LHCN-M2 (cell line): ENCODE results near the gene IMPG2. TPM values are rescaled to one million over a fixed set of nuclear protein-coding genes. Genes with fewer than 3 reads are reported as not detected.
A peak's percentile ranks its signal among the peaks of the same experiment; 100 is the strongest.

Experiments used
- DNase-seq: peaks from one replicate; pipeline ENCODE4 v3.0.0-alpha.2; 2012; ENCODE audit warnings: low read depth
- total RNA-seq: library from RNA; depleted of rRNA; stranded (reverse); fragments of >200 nt; gene quantifications from 2 replicates; pipeline ENCODE4 v1.2.3, GENCODE V29; 2014

IMPG2 gene
- total RNA-seq, 1 experiment from 2014 or later: 0.23 TPM

DNA sequence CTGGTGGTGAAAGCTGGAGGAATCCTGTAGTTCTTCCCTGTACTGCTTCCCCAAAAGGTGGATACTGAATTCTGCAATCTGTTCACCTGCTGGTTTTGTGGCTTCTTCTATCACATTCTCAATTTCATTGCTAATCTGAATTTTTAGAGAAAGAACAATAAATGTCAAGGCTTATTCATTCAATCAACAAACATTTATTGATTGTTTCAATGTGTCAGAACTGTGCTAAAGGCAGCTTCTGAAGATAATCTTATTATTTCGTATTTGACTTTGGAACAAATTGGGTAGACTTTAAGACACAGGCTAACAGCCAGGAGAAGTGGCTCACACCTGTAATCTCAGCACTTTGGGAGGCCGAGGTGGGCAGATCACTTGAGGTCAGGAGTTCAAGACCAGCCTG lies 46.8 kb downstream of the IMPG2 start:
- DNase-seq: no peak

DNA sequence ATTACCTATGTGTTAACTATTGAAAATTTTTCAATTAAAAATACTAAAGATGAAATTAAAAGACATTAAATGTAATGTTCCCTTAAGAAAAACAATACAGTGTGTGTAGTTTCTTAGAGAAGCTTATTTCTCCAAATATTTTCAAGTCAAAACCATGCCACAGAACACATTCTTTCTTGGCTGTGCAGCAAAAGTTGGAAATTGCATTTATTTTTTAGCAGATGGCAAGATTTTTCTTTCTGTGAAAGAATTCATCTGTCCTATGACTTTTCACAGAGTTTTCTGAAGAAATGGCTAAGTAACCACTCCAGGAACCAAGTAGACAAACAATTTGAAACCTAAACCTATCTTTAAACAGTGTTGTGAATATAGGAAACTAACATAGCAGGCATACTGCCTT lies 47.2 kb downstream of the IMPG2 start:
- DNase-seq: no peak

DNA sequence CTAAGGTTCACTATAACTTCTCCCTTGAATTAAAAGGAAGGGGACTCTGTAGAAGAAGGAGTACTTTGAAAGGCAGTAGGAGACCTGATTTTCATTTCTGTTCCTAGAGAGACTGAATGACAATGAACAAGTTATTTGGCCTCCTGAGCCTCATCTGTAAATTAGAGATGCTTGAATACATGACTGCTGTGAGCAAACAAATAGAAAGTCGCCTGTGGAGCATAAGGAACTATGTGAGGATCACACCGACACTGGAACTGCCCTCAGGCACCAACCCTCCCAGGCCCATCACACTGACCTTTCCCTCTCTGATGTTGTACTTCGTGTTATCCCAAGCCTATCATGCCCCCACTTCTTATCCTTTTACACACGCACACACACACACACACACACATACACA lies 48.6 kb downstream of the IMPG2 start:
- DNase-seq: no peak

DNA sequence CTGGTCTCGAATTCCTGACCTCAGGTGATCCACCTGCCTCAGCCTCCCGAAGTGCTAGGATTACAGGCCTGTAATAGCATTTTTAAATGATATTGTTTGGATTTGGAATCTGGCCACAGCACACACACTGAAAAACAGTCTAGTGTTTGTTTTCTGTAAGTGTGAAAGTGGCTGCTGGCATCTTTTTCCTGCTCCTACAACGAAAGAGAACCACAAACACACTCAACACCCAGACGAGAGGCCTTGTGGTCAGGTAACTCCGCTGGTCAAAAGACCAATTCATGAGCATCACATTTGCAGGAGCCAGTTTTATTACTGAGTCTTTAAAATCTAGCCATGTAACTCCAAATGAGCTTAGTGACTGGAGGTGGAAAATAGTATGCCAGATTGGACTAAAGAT lies 50.2 kb downstream of the IMPG2 start:
- no peak for DNase-seq

DNA sequence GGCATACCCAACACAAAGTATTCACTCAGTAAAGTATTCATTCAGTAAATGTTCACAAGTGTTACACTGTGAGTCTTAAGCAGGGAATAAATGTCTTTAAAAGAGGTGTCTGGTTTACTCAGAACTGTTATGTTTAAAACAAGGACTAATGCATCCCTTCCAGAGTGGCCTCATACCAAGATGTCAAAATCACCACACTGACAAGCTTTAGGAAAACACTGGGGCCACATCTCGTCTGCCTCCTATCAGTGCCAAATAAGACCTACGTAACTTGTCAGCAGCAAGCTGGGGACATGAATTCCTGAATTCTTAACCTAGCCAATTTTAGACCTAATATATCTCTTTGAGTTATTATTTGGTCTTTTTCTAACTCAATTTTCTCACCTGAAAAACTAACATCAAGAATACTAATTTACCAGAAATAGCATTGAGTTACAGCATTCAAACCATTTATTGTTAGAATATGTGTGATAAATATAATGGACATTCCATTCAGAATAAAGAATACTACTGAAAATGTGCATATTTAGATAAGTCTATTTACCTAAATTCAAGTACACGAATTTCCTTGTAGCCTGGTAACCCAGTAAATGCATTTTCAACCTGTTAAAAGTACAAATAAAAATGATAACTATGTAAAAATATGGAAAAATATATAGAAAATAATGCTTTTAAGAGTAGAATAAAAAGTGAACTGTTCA lies 51.3 kb downstream of the IMPG2 start:
- DNase-seq: no peak

DNA sequence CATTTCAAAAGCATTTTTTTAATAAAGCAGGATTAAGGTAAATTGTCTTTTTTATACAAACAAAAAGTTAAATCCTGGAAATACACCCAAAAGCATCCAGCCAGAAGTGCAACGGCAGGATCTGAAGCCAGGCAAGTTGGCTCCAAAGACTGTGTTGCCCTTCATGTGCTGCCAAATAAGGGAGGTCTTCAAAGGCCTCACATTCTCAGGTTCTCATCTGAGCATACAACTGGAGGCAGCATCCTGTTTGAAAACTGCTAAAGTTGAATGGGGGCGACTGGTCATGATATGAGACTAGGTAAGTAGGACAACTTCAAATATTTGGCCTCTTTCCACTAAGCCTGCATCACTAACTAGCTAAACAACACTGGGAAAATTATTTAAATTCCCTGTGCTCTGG lies 52.2 kb downstream of the IMPG2 start:
- no peak for DNase-seq

DNA sequence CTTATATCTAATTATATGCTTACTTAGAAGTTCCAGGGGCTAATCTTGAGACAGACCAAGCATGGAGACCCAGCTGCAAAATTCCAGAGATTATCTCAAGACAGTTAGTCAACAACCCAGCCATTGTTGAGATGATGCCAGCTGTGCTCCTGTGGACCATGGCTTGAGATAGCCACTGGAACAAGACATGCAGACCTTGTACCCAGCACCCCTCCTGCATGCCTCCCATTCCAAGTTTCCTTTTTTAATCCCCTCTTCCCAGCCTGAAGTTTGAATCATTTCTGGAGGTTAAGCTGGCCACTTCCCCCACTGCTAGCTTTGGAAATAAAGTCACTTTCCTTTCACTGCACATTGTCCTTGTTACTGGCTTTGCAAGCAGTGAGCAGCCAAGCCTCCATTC lies 53.8 kb downstream of the IMPG2 start:
- no peak for DNase-seq

DNA sequence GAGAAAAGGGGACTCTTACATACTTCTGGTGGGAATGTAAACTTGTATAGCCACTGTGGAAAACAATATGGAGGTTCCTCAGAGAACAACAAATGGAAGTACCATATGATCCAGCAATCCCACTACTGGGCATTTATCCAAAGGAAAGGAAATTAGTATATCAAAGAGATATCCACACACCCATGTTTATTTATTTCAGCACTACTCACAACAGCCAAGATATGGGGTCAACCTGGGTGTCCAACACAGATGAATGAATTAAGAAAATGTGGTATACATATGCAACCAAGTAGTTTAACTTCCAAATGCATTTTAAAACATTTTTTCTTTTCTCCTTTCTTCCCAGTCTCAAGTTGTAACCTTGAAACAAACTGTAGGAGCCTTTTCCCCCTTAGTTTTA lies 54.3 kb downstream of the IMPG2 start:
- no peak for DNase-seq

DNA sequence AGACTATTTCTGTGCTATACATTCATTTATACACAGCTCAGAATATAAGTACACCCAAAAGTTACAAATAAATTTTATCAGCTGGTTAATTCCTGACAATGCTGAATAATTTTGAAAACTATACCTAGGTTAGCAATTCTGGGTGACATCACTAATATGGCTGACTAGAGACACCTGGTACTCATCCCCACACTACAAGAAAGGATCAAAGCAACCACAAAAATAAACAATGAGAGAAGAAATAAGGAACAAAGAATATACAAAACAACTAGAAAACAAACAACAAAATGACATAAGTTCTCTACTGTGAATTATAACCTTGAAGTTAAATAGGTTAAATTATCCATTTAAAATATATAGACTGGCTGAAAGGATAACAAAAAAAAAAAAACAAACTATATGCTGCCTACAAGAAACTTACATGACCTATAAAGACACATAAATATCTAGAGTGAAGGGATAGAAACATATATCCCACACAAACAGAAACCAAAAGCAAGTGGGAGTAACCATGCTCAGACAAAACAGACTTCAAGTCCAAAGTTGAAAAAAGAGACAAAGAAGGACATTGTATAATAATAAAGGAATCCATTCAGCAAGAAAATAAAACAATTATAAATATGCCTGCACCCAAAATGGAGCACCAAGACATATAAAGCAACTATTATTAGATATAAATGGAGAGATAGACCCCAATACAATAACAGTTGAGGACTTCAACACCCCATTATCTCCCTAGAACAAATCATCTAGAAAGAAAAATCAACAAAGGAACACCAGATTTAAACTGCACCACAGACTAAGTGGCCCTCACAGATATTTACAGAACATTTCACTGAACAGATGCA lies 57.8 kb downstream of the IMPG2 start:
- no peak for DNase-seq

DNA sequence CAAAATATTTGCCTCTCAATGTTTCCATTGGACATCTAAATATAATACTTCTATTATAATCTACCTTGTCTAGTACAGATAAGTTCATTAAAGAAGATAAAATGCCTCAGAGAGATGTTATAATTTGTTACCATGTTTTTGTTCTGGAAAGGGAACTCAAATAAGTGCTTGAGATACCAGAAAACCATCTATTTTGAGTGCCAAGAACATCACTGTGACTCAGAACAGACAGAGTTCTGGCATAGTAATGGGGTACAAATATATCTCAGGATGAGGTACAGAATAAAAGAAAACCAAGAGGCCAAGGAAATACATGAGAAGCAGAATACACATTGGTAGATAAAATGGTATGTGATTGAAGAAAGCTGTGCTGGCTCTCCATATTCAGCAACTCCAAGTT lies 58.9 kb downstream of the IMPG2 start:
- DNase-seq: peak; percentile 39

DNA sequence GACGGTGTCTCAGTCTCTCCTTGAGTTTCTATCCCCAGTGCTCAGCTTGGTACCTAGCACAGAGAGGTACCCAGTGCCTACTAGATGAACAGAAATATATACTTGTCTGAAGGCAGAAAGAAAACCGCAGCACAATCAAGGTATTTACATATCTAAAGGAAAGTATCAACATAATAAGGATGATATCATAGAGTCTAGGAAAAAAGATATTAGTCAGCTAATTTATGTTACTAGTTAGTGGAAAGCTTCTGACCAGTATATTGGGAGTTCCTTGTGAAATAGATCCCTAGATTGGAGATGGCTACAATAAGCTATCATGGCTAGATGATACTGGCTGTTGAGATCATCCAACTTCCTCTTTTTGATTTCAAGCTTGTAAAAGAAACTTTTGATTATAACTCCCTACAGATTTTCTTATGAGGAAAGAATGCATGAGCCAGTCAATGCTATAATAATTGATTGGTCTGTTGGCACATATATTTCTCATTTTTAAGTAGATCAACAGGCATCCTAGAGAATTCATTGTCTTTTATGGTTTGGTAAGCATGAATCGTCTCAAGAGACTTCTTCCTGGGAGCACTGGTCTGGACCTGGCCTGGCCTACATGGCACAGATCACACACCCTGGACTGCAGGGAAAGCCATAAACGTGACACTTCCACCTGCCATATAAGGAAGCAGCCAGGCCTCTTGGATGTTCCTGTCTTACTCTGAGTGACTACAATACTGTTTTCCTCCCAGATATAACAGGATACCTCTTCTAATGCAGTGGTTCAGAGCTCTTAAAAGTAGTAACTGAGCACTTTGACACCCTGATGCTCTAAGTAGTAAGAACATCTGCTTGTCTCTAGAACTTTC lies 60.7 kb downstream of the IMPG2 start:
- DNase-seq: no peak

DNA sequence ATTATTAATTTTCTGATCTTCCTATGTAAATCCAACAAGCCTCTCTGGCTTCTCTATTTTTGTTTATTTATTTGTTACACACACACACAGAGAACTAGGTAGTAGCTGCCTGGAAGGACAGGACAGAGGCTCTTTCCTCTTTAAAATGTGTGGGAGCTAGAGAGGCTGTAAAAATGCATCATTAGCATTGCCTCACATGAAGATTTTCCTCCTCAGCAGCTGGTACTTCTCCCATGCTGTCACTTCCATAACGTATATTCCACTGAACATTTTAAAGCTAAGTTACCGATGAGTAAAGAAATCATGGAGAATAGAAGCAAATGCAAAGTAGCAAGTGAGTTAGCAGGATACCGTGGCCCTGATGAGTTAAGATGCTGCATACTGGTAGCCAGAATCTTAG lies 63.9 kb downstream of the IMPG2 start:
- no peak for DNase-seq

DNA sequence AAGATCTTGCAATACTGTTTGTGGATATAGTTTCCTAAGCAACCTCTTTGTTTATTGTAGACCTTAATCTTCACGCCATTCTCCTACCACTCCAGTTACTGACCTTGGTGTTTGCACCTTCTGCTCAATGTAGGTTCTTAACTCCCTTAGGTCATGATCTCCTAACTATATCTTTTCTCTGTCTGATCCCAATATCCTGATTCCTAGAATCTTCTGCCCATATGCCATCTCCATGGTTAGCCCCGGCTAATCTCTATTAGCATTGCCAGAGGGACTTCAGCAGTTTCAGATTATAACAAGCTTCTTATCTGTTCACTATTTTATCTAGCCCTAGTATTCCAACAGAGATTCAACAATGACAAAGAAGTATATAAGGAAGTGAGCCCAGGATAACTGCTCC lies 64.9 kb downstream of the IMPG2 start:
- DNase-seq: no peak

DNA sequence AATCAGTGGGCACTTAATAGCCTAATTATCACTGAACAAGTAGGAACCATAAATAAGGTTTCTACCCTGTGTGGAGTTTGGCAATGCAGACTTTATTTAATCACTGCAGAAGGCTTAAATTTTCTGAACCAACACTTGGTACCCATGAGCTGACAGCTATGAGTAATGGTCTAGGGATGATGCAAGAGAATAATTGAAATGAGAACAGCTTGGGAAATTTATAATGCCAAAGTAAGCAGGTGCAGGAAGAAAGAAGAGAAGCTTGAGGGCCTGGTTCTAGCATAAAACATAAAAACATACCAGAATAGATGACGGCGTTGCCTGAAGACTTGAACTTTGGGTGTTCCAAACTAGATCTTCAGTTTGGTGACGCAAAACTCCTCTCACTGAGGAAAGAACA lies 67.0 kb downstream of the IMPG2 start:
- DNase-seq: peak; percentile 51

DNA sequence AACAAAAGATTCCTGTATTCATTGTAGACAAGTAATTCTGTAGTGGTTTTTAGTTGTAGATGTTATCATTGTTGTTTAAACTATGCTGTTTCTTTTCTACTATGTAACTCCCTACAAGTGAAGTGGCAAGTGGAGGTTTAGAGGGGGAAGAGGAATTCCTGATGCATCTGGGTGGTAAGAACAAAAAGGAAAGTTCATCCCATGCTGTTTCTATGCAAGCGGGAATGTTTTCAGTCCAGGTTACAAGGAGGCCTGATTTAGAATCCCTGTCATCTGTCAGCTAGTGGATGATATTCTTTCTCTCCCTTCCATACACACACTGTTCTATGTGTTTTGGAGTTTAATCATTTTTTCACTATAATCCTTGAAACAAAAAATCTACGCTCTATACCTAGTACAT lies 67.4 kb downstream of the IMPG2 start:
- DNase-seq: no peak

DNA sequence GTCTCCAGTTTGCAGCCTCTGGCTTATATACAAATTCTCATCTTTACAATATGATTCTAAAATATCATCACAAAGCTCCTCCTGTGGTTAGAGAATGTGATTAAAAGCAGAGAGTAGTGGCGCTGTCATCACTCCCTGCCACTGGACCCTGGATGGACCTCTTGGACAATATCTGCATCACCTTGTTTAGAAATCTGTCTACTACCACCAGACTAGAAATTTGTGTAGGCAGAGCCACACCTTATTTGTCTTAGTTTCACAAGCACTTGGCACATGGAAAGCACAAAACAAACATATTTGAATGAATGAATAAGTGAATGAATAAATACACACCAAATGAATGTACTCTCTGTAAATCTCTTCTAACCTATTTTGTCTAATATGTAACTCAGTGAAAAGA lies 68.1 kb downstream of the IMPG2 start:
- no peak for DNase-seq

DNA sequence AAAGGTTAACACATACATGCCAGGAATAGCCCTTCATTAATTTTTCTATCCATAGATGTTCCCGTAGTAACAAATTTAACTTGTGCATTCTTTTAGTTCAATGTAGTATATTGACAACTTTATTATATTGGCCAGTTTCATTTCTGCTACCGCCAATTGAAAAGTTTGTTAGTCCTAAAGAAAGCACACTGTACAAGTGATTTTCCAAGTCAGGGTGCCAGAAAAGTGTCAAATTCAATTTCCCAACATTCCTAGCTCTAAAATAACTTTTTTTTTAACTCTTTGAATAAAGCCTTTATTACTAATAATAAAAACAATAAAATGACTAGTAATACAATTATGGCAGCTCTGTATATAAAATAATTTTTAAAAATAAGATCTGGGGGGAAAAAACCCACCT lies 68.9 kb downstream of the IMPG2 start:
- no peak for DNase-seq

DNA sequence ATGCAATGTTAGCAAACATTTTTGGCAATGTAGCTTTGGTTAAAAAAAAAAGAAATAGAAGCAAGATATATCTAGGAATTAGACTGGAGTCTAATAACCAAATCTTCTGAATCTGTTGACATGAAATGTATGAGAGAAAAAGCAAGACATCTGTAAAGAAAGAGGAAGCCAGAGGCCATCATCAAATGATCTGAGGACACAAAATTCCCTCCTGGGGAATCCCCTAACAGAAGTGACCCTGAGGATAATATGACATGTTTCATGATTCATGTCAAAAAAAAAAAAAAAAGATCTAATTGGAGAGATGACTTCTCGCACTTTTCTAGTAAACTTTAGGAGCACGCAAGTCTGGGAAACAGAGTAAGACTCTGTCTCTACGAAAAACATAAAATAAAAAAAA lies 70.9 kb downstream of the IMPG2 start:
- no peak for DNase-seq

DNA sequence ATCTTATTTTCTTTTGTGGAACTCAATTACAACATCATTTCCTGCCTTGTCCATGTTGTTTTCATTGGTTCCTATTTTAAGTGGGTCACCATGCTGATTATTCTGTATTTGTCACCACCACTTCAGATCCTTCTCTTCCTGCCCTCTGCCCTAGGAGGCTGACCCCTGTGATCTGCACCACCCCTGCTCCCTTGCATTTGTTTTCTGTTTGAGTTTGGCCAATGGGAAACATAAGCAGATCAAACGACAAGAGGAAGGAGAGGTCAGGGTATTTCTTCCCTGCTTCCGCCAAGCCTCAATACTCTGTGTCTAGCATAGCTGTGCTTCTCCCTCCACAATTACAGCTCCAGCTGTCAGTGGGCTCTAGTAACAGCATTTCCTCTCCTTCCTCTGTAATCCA lies 71.6 kb downstream of the IMPG2 start:
- DNase-seq: no peak

DNA sequence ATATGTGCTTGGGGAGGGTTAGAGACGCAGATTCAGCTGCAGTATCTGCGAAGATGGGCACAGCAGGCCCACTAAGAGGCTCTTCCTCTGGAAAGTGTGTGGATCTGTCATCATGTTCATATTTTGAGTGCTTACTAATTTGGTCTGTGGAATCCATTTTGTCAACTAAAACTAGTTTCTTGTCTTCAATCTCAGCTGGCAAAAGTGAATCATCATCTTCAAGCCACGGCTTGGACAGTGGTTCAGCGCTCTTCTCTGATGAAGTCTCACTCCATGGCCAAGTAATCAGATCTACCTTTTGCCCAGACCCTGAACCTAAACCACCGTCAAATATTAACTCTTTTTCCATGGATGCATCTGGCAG lies 76.2 kb downstream of the IMPG2 start:
- no peak for DNase-seq

DNA sequence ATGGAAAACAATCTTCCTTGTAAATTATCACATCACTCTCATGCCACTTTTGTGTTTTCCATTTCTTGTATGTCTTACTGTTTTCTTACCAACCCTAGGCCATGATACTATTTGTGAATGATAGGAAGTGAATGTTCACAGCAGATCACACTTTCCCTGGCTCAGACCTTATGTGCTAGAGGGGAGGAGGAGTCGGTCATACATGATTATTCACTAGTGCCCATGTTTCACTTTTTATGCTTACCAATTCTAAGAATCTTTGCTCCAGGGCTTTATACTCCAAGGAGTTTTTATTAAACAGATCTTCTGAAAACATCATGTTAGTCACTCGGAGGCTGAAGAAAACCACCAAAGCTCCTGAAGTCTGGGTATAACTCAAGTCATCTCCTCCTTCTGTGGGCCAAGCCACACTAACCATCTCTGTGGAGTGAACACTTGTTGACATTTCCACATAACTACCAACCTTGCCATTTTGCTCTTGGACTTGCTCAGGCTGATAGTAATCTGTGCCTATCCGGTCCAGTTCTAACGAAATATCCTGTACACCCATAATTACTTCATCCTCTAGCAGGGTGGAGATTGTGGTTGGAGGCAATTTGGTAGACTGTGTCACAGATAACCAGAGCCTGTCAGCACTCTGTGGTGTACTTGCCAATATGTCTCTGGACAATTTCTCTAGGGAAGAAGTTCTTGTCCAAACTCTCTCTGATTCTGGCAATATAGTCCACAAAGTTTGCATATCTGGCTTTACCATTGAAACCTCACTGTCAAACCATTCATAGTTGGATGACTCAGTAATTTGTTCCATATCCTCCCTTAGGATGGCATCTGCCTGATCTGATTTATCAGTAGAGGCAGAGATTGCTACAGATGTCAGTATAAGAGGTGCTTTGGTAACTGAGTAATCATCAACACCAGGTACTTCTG lies 76.8 kb downstream of the IMPG2 start:
- no peak for DNase-seq
